GM19035 (cell line): Measurements from ENCODE around the gene SLC39A3.

ENCODE experiments used
- ATAC-seq: cut with Tn5 transposase; IDR thresholded peaks from one replicate; pipeline ENCODE4 v1.9.1; 2021; ENCODE audit not compliant: unreplicated experiment

The SLC39A3 gene, protein sequence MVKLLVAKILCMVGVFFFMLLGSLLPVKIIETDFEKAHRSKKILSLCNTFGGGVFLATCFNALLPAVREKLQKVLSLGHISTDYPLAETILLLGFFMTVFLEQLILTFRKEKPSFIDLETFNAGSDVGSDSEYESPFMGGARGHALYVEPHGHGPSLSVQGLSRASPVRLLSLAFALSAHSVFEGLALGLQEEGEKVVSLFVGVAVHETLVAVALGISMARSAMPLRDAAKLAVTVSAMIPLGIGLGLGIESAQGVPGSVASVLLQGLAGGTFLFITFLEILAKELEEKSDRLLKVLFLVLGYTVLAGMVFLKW

DNA sequence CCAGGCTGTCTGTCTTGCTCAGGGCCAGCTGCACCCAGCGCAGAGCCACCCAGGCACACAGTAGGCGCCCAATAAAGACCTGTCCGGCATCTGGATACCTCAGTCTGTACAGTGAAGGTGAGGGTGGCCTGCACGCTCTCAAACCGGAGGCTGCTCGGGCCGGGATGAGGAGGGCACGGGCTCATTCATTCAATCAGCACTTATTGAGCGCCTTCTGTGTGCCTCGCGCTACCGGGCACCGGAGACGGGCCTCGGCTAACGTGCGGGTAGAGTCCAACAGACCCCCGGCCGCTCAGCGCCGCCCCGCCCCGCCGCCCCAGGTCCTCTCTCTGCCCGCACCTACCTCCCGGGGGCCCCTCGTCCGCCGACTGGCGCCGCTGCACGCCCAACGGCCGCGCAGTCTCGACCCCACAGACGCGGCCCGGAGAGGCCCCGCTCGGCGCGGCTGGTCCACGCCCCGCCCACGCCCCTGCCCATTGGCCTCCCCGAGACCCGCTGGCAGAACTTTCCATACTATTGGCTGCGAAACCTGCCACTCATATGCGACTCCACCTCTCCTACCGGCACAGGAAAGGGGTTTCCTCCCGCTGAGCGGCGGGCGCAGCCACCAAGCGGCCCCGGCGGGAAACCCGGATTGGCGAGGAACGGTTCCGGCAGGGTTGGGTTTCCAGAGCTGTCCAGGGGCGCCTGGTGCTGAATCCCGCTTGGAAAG, at the start of gene SLC39A3:
TSS of gene SLC39A3 (minus strand) at position 416 of the 712 bp plus-strand sequence. CDS start 2,760 bp downstream, outside the sequence.
- ATAC-seq, result peak; percentile 95

DNA sequence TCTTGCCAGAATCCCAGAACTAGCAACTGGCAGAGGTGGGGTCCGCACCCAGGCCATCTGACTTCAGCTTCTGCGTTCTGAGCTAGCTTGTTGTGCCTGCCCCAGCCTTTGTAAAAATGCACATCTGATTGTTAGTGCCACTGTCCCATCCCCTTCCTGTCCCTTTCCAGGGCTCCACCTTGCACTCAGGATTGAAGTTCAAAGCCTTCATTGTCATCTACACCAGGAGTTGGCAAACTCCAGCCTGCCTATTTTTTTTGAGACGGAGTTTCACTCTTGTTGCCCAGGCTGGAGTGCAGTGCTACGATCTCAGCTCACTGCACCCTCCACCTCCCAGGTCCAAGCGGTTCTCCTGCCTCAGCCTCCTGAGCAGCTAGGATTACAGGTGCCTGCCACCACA, 48.4 kb upstream of the SLC39A3 start:
- no peak for ATAC-seq

DNA sequence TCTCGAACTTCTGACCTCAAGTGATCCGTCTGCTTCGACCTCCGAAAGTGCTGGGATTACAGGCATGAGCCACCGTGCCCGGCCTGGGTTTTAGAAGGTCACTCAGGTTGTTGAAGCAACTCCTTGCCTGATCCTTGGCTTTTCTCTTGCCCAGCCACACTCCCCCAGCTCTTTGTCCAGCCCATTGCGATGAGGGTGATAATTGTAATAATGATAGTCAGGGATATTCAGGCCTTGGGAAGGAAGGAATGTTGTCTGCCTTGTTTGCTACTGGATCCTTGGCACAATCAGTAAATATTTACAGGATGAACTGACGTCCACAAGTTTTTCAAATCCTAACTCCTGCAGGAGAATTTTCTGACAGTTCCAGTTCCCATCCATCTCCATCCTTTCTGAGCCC, 47.3 kb upstream of the SLC39A3 start:
- no peak for ATAC-seq

DNA sequence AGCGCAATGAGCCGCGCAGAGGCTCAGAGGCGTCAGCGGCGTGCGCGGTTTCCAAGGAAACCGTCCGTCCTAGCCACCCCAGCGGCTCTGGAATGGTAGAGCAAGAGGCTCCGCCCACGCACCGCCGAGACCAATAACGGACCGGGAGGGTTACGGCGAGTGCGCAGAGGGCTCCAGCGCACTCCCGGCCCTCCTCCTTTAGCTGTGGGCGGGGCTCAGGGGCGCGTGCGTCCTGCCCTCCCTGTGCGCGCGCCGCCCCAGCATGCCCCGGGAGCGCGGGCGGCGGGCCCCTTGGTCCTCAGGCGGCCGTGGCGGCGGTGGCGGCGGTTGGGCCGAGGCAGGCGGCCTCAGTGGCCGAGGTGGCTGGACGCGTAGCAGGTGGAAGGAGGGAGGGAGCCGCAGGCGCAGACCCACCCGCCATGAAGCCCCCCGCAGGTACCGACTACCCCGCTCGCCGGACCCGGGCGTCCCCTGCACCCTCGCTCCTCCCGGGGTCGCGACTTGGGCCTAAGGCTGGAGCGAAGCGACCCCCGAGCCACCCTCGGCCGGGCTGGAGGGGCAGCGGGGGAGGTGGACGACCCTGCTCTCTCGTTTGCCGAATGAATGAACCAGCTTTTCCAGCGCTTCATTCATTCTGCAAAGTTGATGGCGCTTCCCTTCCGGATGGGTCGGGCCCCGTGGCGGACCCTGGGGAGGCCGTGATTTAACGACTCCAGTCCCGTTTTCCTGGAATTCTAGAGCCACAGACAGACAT, 45.6 kb upstream of the SLC39A3 start, which contains the start of gene THOP1:
TSS of gene THOP1 (plus strand) at position 260 of the 754 bp plus-strand sequence. CDS start at position 420, 160 bp downstream.
- ATAC-seq, result peak; percentile 58

DNA sequence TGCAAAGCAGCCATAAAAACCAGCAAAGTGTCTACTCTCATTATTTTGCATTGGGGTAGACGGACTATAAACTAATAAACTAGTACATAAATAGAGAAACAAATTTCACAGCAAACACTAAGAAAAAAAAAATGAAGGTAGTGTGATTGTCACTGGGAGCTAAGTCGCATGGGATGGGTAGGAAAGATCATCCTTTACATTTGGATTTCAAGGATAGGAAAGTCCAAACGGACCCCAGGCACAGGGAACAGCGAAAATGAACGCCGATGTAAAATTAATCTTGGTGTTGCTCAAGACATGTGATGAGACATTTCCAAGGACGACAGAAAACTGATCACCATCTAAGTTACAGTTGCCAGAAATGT, 43.9 kb upstream of the SLC39A3 start:
- no peak for ATAC-seq

DNA sequence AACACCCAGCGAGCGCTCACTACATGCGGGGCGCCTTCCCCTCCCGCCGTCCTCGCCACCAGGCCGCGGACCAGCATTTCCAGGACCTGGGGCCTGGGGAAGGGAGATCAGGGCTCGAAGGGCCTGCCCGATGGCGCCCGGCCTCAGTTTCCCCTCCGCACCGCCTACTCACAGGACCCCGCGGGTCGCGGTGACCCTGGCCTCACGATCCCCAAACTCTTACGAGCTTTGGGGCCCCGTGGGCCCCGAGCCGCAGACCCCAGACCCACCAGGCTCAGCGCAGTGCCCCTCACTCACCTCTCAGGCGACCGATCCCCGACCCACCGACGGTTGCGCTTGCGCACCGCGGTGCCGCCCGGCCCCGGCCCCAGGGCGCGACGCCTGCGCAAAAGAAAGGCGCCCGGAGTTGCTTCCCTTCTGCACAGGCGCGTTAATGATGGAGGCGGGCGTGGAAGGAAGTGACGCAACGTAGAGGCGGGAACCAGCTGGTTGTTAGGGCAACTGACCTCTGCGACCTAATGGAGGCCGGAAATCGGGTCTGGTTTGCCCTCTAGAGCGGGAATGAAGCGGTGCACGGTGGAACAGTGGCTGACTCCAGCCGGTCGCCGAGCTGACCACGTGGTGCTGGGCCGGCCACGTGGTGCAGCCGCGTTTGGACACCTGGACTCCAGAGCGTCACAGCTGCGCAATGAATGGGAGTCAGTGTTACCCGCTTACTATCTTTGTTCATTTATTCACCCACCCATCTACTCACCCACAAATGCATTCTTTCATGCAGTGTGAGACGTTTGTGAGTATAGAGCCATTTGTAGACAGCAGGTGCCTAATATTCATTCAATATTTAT, 43.3 kb upstream of the SLC39A3 start, which contains the start of gene SGTA:
TSS of gene SGTA (minus strand) at position 338 of the 845 bp plus-strand sequence. CDS start 14,205 bp downstream, outside the sequence.
- peak; percentile 78 for ATAC-seq

DNA sequence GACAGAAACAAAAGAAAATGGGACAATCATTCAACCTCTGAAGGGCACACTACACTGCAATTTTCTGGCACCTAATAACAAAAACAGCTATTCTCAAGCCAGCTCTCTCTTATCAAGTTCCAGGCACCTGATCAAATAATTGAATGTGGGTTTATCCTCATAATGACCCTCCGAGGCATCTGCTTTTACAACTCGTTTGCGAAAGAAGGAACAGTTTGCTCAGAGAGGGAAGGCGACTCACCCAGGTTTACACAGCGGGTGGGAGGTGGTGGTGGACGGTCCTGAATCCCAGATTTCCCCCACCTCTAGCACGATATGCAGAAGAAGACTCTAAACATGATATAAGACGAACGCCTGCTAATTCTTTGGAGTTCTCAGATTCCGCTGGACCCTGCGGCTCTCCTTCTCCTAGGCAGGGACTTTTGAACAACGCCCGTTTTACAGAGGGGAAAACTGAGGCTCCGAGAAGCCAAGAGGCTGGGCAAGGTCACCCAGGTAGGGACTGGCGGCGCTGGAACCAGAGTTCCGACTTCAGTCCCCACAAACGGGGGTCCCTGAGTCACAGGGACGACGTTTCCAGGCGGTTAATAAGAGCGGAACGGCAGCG, 42.6 kb upstream of the SLC39A3 start:
- ATAC-seq, result no peak

DNA sequence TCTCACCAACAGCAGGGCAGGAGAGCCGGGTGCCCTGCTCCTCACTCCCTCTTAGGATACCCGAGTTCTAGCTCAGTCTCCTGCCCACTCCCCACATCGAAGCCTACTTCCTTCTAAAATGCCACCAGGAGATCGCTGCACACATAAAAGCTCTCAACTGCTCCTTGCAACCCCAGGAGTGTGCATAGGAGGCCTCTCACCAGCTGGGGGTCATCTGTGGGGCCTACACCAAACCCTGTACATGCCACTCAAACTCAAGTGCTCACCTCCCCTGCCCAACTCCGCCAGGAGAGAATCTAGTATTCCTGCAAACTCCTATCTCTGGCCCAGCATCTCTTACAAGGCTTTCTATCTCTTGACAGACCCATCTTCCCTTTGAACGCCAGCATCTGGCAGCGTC, 40.5 kb upstream of the SLC39A3 start:
- ATAC-seq, result no peak

DNA sequence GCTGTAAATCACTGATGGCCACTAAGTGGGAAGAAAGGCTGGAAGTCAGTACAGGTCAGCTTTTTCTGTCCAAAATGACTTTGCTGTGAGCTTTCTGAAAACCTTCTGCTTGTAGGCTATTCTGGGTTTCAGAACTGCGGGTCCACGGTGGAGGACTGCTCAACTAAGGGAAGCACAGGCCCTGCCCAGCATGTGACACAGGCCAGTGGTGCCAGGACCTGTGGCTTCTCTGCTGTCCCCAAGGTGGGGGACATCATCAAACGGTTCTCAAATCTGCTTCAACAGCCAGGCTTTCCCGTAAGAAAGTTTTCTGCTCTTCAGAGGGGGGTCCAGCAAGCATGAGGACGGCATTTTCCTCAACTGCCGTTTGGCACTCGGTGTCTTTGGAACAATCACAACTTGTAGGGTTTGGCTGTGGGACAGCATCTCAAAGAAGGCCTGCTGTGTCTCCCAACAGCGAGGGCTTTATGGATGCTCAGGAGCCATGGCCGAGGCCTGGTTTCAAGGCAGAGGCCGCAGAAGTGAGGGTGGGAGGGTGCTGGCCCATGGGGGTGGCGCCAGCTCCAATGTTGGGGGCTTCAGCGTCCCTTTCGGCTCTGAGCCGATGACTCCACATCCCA, 39.4 kb upstream of the SLC39A3 start:
- ATAC-seq, result no peak

DNA sequence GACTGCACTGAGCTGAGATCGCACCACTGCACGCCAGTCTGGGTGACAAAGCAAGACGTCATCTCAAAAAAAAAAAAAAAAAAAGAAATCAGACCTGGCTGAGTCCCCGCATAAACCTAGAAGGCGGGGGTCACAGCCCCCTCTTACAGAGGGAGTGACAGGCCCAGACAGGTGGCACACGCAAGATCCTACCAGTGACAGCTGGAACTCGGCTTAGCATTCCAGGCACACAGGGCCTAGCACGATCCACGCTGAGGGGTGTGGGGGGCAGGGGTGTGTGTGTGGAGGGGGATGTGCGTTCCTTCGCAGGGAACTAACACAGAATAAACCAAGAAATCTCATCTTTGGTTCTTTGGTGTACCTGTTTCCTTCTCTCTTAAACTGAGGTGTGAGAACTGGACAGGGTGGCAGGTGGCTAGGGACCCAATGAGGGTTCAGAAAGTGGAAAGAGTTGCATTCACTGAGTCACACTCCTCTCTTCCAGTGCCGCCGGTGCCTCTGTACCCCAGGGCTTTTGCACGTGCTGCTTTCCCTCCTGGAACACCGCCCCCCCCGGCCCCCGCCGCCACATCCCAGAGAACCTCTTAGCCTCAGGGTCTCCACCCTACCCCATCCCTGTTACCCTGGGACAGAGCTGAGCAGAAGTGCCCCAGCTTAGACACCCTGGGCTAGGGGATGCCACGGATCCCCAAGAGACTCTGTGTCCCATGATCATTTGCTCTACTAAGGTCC, 38.3 kb upstream of the SLC39A3 start:
- ATAC-seq, result no peak

DNA sequence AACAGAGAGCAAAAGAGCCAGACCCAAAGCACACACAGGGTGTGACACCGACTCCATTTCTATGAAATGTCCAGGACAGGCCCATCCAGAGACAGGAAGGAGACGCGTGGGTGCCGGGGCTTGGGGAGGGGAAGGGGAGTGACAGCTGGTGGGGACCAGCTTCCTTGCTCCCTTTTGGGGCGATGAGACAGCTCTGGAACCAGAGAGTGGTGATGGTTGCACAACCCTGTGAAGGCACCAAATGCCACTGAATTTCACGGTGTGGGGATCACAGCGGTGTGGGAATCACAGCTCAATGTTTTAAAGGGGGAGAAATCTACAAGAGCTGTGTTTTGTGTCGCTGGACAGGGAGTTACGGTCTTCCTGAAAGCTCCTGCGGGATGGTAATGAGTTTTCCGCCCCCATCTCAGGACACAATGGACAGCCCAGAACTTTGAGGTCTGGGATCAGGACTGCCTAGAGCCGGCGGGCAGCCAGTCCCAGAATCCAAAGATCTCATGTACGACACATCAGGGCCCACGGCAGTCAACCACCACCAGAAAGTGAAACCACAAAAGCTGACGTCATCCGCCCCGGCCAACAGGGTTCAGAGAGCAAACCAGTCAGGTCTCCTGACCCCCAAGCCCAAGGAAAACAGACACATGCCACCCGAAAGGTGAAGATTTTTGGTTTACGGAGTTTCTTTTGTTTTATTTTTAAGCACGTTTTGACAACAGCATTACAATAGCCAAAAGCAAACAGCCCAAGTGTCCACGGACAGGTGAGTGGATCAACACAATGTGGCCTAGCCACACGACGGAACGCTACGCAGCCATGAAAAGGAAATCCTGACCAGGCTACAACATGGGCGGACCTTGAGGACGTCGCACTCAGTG, 36.0 kb upstream of the SLC39A3 start:
- no peak for ATAC-seq

DNA sequence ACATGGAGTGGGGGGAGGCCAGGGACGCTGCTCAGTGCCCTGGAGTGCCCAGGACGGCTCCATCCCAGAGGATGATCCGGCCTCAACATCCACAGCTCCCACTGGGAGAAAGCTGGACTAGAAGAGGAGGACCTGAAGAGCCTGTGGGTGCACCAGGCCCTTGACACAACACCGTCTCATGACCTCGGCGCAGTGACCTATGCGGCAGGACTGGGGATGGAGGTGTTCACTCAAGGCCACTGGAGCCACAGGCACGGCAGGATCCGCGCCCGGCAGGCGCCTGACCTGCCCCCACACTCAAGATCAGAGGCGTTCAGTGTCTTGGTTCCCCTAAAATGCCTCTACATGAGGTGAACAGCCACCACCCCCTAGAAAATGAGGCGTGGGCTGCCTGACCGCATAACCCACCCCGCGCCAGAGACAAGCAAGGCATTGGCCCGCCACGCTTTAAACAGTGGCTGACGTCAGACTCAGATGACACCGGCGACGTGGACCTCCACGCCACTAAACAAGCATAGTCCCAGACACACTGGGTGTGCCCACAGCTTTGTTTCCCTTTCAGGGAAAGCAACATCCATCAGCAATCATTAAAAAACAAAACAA, 35.2 kb upstream of the SLC39A3 start:
- no peak for ATAC-seq

DNA sequence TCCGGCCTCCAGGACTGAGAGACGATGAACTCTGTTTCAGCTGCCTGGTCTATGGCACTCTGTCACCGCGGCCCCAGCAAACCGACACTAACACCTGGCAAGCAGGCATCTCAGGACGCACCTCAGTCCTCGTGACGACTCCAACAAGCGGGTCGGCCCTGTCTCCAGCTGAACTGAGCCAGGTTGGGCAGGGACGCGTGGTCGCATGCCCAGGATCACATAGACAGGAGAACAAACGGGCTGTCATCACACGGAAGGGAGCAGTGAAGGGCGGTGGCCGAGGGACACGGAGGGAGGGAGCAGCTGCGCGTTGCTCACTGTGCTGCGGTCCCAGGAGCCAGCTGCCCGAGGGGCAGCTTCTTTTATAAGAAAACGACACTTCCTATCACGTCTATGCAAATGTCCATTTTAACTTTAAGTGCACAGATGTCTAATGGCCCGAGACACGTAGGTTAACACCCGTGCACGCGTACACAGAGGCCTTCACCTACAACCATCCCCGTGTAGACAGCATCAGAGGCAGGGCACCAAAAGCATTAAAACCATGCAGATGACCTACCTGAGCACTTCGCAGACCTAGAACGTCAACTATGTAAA, 34.4 kb upstream of the SLC39A3 start:
- ATAC-seq, result no peak

DNA sequence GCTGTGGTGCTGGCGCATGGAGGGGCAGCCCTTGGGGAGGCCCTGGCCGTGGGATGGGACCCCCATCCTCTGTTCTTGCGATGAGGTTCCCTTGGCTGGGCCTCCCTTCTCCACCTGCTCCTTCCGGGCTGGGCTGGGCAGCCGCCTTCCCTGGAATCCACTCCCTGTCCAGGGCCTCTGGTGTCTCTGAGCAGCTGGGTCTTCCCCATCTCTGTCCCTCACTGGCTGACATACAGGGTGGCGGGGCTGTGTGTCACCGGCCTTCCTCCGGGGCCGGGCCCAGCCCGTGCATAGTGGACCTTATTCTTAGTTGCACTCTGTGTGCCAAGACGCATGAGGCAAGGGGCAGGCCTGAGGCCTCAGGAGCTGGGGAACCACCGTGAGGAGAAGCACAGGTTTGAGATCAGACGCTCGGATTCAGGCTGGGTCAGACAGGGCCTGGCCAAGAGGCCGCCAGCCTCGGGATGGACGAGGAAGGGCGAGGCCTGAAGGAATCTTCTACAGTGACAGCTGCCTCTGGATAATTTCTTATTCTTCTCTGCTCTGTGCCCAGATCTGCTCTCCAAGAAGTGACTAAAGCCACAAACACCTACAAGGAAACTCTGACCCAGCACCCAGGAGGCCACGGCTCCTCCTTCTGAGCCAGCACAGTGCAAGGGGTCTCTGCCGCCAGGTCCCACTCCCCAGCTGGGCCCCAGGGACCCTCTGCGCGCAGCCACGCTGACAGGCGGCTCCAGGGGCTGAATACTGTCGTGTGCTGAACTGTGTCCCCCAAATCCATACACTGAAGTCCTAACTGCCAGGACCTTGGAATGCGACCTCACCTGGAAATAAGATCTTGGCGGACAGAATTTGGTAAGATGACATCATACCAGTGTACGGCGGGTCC, 32.2 kb upstream of the SLC39A3 start:
- no peak for ATAC-seq

DNA sequence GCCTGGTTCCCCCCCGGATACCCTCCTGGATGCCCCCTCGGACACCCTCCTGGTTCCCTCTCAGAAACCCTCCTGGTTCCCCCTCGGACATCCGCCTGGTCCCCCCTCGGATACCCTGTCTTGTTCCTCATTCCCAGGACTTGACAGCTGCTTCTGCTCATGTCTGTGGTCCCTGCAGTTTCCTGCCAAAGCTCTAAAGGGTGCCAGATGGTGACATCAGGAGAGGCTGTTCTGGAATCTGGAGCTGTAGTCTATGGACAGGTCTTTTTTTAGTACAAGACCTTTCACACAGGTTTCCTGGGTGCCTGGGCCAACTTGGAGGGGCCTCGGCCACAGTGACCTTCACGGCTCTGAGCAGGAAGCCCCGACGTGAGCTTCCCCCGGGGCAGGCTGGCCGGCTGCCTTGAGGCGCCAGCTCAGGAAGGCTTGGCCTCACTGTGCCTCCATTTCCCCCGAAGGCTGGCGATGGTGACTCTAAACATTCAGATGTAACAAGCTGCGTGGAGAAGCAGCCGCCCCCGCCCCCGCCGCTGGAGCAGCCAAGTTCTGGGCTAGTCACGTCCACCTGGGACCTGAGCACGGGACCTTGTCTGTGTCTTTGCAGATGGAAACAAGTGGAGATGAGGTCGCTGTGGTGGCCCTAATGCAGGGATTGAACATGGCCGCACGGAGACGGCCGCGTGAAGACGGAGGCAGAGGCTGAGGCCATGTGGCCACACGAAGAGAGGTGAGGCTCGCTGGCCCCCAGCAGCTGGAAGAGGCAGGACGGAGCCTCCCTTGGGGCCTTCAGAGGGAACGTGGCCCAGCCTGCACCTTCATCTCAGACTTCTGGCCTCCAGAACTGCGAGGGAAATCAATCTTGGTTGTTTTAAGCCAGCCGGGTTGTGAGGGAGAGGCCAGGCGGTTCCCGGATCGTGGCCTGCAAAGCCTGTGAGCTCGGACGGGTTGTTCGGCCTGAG, 30.5 kb upstream of the SLC39A3 start:
- no peak for ATAC-seq
